SU-DHL-6 (cell line): ENCODE measurements around the gene CACNG7.

Experiments used
- H2AFZ ChIP-seq: fragments of 200-600 bp; sonication (generic); 2 replicates; pipeline ENCODE4 v1.6.1; 2014; ENCODE audit warnings: low read depth, mild to moderate bottlenecking, moderate library complexity, mixed read lengths, antibody characterized with exemption, low read length; ENCODE audit not compliant: severe bottlenecking
- H3F3A ChIP-seq: fragments of 200-600 bp; shearing (Covaris generic); 2 replicates; pipeline ENCODE4 v1.6.0; 2016; ENCODE audit warnings: antibody characterized with exemption, mild to moderate bottlenecking; ENCODE audit not compliant: insufficient read depth
- H3K27ac ChIP-seq: fragments of 200-600 bp; sonication (generic); 2 replicates; pipeline ENCODE4 v1.5.1; 2016; ENCODE audit warnings: low read depth, mild to moderate bottlenecking, low read length, moderate library complexity, mixed read lengths
- H3K27me3 ChIP-seq: fragments of 200-600 bp; sonication (generic), shearing (Covaris generic); 2 replicates; pipeline ENCODE4 v1.6.0; 2014; ENCODE audit warnings: mild to moderate bottlenecking, low read length
- H3K36me3 ChIP-seq: fragments of 200-600 bp; sonication (generic); 2 replicates; pipeline ENCODE4 v1.6.1; 2014; ENCODE audit warnings: mild to moderate bottlenecking, low read length, mixed read lengths
- H3K4me2 ChIP-seq: fragments of 300-600, 200-600 bp; shearing (Covaris generic), sonication (generic); 2 replicates; pipeline ENCODE4 v1.6.0; 2014; ENCODE audit warnings: low read length, low read depth, mild to moderate bottlenecking; ENCODE audit not compliant: poor library complexity, severe bottlenecking
- H3K4me3 ChIP-seq: fragments of 200-600 bp; sonication (generic); 2 replicates; pipeline ENCODE4 v1.5.1; 2014; ENCODE audit warnings: antibody characterized with exemption, low read length, mild to moderate bottlenecking, mixed read lengths; ENCODE audit not compliant: insufficient read depth, poor library complexity, severe bottlenecking
- H3K79me2 ChIP-seq: fragments of 200-600 bp; sonication (generic); 2 replicates; pipeline ENCODE4 v1.6.1; 2014; ENCODE audit warnings: mild to moderate bottlenecking, low read length, moderate library complexity; ENCODE audit not compliant: insufficient read depth
- H3K9ac ChIP-seq: fragments of 200-600 bp; sonication (generic); 2 replicates; pipeline ENCODE4 v1.7.0; 2014; ENCODE audit warnings: mild to moderate bottlenecking, low read length
- H3K9me2 ChIP-seq: fragments of 200-600 bp; sonication (generic); replicated peaks from 2 replicates; pipeline ENCODE4 v1.6.1; 2014; ENCODE audit warnings: low read length; ENCODE audit not compliant: insufficient read depth
- H3K9me3 ChIP-seq: fragments of 200-600 bp; sonication (generic); 2 replicates; pipeline ENCODE4 v1.6.1; 2014; ENCODE audit warnings: low read length, mixed read lengths; ENCODE audit not compliant: insufficient read depth
- H4K20me1 ChIP-seq: fragments of 200-600 bp; sonication (generic); 2 replicates; pipeline ENCODE4 v1.6.1; 2014; ENCODE audit warnings: low read depth, mild to moderate bottlenecking, antibody characterized with exemption, low read length, moderate library complexity, mixed read lengths
- EZH2phosphoT487 ChIP-seq: fragments of 200-600 bp; sonication (generic), shearing (Covaris generic); conservative IDR thresholded peaks from 2 replicates; pipeline ENCODE4 v1.6.1; 2018; ENCODE audit warnings: mild to moderate bottlenecking, antibody characterized with exemption, low read length, moderate library complexity, mixed read lengths
- TF ChIP-seq, protein P1 (sequence below): fragments of 200-600 bp; sonication (generic); IDR thresholded peaks from one replicate; pipeline ENCODE4 v1.5.1; 2017; ENCODE audit warnings: antibody characterized with exemption, mild to moderate bottlenecking, low read length, moderate library complexity; ENCODE audit not compliant: insufficient read depth, poor library complexity, severe bottlenecking

CACNG7 gene

GRCh38 chr19:53892981-53893325 lies 16.1 kb upstream of the CACNG7 start:
- Histone ChIP-seq H3F3A (no peaks in the 10 kb centered on the region), H2AFZ (no peak overlapping the region), H3K79me2 (no peaks in the 10 kb centered on the region), H3K27ac (no peak overlapping the region), H3K9me2 (no peaks in the 10 kb centered on the region), H3K36me3 (no peaks in the 10 kb centered on the region), H3K9ac (no peak overlapping the region), H4K20me1 (no peaks in the 10 kb centered on the region), H3K9me3 (no peaks in the 10 kb centered on the region), H3K27me3 (no peaks in the 10 kb centered on the region), H3K4me3 (no peak overlapping the region), H3K4me2 (no peak overlapping the region)
- TF ChIP-seq, protein P1, sequence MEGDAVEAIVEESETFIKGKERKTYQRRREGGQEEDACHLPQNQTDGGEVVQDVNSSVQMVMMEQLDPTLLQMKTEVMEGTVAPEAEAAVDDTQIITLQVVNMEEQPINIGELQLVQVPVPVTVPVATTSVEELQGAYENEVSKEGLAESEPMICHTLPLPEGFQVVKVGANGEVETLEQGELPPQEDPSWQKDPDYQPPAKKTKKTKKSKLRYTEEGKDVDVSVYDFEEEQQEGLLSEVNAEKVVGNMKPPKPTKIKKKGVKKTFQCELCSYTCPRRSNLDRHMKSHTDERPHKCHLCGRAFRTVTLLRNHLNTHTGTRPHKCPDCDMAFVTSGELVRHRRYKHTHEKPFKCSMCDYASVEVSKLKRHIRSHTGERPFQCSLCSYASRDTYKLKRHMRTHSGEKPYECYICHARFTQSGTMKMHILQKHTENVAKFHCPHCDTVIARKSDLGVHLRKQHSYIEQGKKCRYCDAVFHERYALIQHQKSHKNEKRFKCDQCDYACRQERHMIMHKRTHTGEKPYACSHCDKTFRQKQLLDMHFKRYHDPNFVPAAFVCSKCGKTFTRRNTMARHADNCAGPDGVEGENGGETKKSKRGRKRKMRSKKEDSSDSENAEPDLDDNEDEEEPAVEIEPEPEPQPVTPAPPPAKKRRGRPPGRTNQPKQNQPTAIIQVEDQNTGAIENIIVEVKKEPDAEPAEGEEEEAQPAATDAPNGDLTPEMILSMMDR: no peak
- no peak for TF ChIP-seq EZH2phosphoT487

DNA sequence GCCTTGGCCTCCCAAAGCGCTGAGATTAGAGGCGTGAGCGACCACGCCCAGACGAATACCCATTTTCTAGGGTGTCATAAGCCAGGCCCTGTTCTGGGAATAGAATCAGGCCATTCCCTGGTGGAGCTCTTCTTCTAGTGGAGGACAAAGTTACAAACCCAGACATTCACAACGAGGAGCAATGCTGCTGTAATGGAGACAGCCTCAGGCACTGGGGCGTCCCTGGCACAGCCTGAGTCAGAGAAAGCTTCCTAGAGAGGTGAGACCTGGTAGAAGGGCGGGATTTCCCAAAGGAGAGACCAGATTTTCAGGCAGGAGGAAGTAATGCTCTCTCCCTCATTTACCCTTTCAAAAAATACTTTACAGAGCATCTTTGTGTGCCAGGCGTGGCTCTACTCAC lies 14.4 kb upstream of the CACNG7 start:
- no peaks in the 10 kb centered on the region for H3K27me3 ChIP-seq
- no peaks in the 10 kb centered on the region for H3K79me2 ChIP-seq
- H3K4me2 ChIP-seq: no peak overlapping the region
- H3K9me2 ChIP-seq: no peaks in the 10 kb centered on the region
- TF ChIP-seq EZH2phosphoT487: no peak
- TF ChIP-seq, protein P1: no peak
- no peaks in the 10 kb centered on the region for H3K36me3 ChIP-seq
- H3K9me3 ChIP-seq: no peaks in the 10 kb centered on the region
- no peaks in the 10 kb centered on the region for H3F3A ChIP-seq
- H2AFZ ChIP-seq: no peak overlapping the region
- no peaks in the 10 kb centered on the region for H4K20me1 ChIP-seq
- no peak overlapping the region for H3K27ac ChIP-seq
- no peak overlapping the region for H3K4me3 ChIP-seq
- no peak overlapping the region for H3K9ac ChIP-seq

- Histone ChIP-seq H3K9me2 (no peaks in the 10 kb centered on the region), H3K27ac (no peak overlapping the region), H3K9me3 (no peaks in the 10 kb centered on the region), H4K20me1 (no peaks in the 10 kb centered on the region), H3F3A (no peaks in the 10 kb centered on the region), H3K4me3 (no peak overlapping the region), H3K79me2 (no peaks in the 10 kb centered on the region), H2AFZ (no peak overlapping the region), H3K9ac (no peak overlapping the region), H3K36me3 (no peaks in the 10 kb centered on the region), H3K4me2 (no peak overlapping the region), H3K27me3 (no peaks in the 10 kb centered on the region)
- no peak for TF ChIP-seq EZH2phosphoT487
- TF ChIP-seq, protein P1: no peak
These were observed 12.4 kb upstream of the CACNG7 start for GRCh38 chr19:53896682-53897081.

DNA sequence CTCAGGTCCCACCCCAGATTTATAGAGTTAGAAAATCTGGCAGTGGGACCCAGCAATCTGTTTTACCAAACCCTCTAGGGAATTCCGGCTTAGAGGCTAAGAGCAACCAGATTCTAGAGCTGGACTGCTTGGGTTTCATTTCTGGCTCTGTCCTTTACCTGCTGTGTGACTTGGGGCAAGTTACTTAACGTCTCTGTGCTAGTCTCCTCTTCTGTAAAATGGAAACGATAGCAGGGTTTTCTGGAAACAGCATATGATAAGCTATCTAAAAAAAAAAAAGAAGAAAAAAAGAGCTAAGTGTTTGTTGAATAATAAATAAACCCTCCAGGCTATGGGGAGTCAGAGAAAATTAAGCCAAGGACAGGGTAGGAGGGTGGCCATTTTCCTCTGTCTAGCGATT lies 11.6 kb upstream of the CACNG7 start:
- Histone ChIP-seq H3K79me2 (no peaks in the 10 kb centered on the region), H3K9ac (no peak overlapping the region), H2AFZ (no peak overlapping the region), H4K20me1 (no peaks in the 10 kb centered on the region), H3K27ac (no peak overlapping the region), H3K9me2 (no peaks in the 10 kb centered on the region), H3K4me2 (no peak overlapping the region), H3K36me3 (no peaks in the 10 kb centered on the region), H3F3A (no peaks in the 10 kb centered on the region), H3K9me3 (no peaks in the 10 kb centered on the region), H3K27me3 (no peaks in the 10 kb centered on the region), H3K4me3 (no peak overlapping the region)
- TF ChIP-seq, protein P1: no peak
